ENCODE results near the gene HOXB4. TPM values are rescaled to one million over a fixed set of nuclear protein-coding genes. Genes with fewer than 3 reads are reported as not detected.

HOXB4 gene
- total RNA-seq, 2 experiments from 2014 or later = 0.16 to 0.17 TPM

- Mint-ChIP-seq H3K4me3 (no peak overlapping the region), H3K9me3 (no peaks in the 10 kb centered on the region), H3K27ac (no peak overlapping the region), H3K4me1 (ENCODE audit: low read depth) (no peaks in the 10 kb centered on the region), H3K36me3 (ENCODE audit: low read depth) (no peaks in the 10 kb centered on the region), H3K27me3 (peaks cover 57% of the 10 kb centered on the region)
- Histone ChIP-seq H3K27ac (ENCODE audit: low read depth in 1 of 2, low read length in 2 of 2) (no peak overlapping the region), H3K4me1 (ENCODE audit: insufficient read depth, low read length) (peaks cover 6% of the 10 kb centered on the region), H3K4me3 (ENCODE audit: low read length) (no peak overlapping the region), H3K9me3 (ENCODE audit: control insufficient read depth in 1 of 2, insufficient read depth in 1 of 2, low read length in 2 of 2) (peaks cover 0 to 7% of the 10 kb centered on the region in 2 experiments), H3K27me3 (ENCODE audit: control insufficient read depth in 1 of 2, insufficient read depth in 2 of 2, low read length in 2 of 2) (peaks cover 23 to 25% of the 10 kb centered on the region in 2 experiments), H3K36me3 (ENCODE audit: insufficient read depth, low read length) (no peaks in the 10 kb centered on the region)
- intact Hi-C loops (cut with DNase I, micrococcal nuclease) = loop anchor here in 1 of 2 experiments (10.0 kb wide), 1 partner anchor 53 kb away; no protein-coding TSS in a partner anchor
- DNase-seq (no peak), ATAC-seq (ENCODE audit: poor library complexity) (no peak)
- ChIA-PET POLR2A (no interaction called here), CTCF (no interaction called here)
- no peak for TF ChIP-seq CTCF (IDR thresholded peaks at IDR 0.05)
Observed at GRCh38 chr17:48527547-48527932, 50.6 kb downstream of the HOXB4 start.

- H3K4me1 ChIP-seq (ENCODE audit: insufficient read depth, low read length) = peaks cover 6% of the 10 kb centered on the region
- POLR2A ChIA-PET = no interaction called here
- no peaks in the 10 kb centered on the region for H3K36me3 ChIP-seq (ENCODE audit: insufficient read depth, low read length)
- H3K27ac ChIP-seq (ENCODE audit: low read depth in 1 of 2, low read length in 2 of 2) = no peak overlapping the region
- Mint-ChIP-seq H3K27ac (no peak overlapping the region), H3K27me3 (peaks cover 64% of the 10 kb centered on the region), H3K4me1 (ENCODE audit: low read depth) (no peaks in the 10 kb centered on the region), H3K9me3 (no peaks in the 10 kb centered on the region), H3K4me3 (no peak overlapping the region), H3K36me3 (ENCODE audit: low read depth) (no peaks in the 10 kb centered on the region)
- H3K9me3 ChIP-seq (ENCODE audit: control insufficient read depth in 1 of 2, insufficient read depth in 1 of 2, low read length in 2 of 2) = peaks cover 0 to 7% of the 10 kb centered on the region in 2 experiments
- CTCF ChIA-PET = no interaction called here
- DNase-seq = peak in 1 of 14 experiments; percentile 26
- no peak overlapping the region for H3K4me3 ChIP-seq (ENCODE audit: low read length)
- ATAC-seq (ENCODE audit: poor library complexity) = no peak
- intact Hi-C loops (cut with DNase I, micrococcal nuclease) = loop anchor here in 1 of 2 experiments (10.0 kb wide), 1 partner anchor 52 kb away; no protein-coding TSS in a partner anchor
- peaks cover 23 to 25% of the 10 kb centered on the region in 2 experiments for H3K27me3 ChIP-seq (ENCODE audit: control insufficient read depth in 1 of 2, insufficient read depth in 2 of 2, low read length in 2 of 2)
- no peak for TF ChIP-seq CTCF (IDR thresholded peaks at IDR 0.05)
Observed at GRCh38 chr17:48526608-48527546, 51.3 kb downstream of the HOXB4 start.

Other genes starting within 250 kb of the HOXB4 start
- 10 to 100 TPM; 92.0 to 95.1 TPM for gene SKAP1, start 148.1 kb downstream of the HOXB4 start, total RNA-seq
- gene HOXB1, start 47.3 kb downstream of the HOXB4 start, total RNA-seq = not detected
- 1 to 10 TPM; 4.8 to 4.9 TPM for gene HOXB2, start 33.2 kb downstream of the HOXB4 start, total RNA-seq
- under 1 TPM; 0.25 to 0.36 TPM for gene HOXB3, start 11.9 kb upstream of the HOXB4 start, total RNA-seq
- gene HOXB5, start 15.4 kb upstream of the HOXB4 start, total RNA-seq = not detected
- gene HOXB6, start 26.6 kb upstream of the HOXB4 start, total RNA-seq = not detected
- gene HOXB7, start 32.7 kb upstream of the HOXB4 start, total RNA-seq = not detected
- gene HOXB8, start 36.9 kb upstream of the HOXB4 start, total RNA-seq = not detected
- gene HOXB9, start 48.0 kb upstream of the HOXB4 start, total RNA-seq = not detected
- not detected for gene PRAC1, start 144.2 kb upstream of the HOXB4 start, total RNA-seq
- gene PRAC2, start 144.8 kb upstream of the HOXB4 start, total RNA-seq = not detected
- not detected for gene HOXB13, start 150.4 kb upstream of the HOXB4 start, total RNA-seq
- not detected for gene TTLL6, start 238.9 kb upstream of the HOXB4 start, total RNA-seq